Right renal cortex interstitium (tissue), 3 donors: ENCODE results near the gene DPYD. TPM values are rescaled to one million over a fixed set of nuclear protein-coding genes. Genes with fewer than 3 reads are reported as not detected.

Experiments used
- DNase-seq, 3 donors: peaks; one replicate each; pipeline ENCODE4 v3.0.0-alpha.2; 2013; ENCODE audit warnings: low read depth in 3 of 3, low spot score in 2 of 3
- polyA plus RNA-seq, 3 donors: library from polyadenylated mRNA; unstranded; fragments of 120-200 nt; gene quantifications; one replicate each; pipeline ENCODE4 v1.2.1, GENCODE V29; 2013; ENCODE audit not compliant: insufficient read length in 3 of 3

DPYD gene
- polyA plus RNA-seq, 3 donors = 13.8 to 14.9 (median 14.4) TPM

DNA sequence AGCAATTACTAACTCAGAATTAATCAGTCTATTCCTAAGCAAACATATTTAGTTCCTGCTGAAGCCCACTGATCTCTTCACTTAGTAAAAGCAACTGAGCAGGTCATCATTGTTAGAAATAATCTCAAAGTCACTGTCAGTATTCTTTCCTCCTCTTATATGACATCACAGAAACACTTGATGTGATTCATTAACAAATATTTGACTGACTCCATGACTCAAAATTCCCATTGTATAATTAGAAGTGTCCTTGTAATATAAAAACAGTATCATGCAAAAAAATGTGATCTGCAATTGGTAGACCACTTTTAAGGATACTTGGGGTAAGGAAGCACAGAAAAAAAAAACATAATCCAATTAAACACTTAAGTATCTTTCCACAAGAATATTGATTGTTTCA is 194.4 kb downstream of the DPYD start:
- no peak for DNase-seq

GRCh38 chr1:97721221-97721620 is 199.6 kb downstream of the DPYD start:
- no peak for DNase-seq

DNA sequence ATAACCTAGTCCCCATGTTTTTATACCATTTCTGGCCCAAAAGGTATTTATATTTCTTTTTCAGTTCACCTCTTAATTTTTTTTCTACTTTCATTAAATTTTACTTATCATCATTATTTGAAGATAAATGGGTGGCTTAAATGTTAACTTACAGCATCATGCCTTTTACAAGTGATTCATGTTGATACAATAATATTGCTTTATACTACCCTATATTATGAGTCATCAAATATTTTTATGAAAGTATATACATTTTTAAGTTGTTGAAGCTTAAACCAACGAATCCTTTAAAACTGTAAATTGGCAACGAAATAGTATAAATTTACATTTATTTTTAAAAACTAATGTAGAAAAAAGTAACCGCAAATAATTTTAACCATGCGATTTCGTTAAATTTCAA is 207.9 kb downstream of the DPYD start:
- DNase-seq = no peak

- DNase-seq = no peak
Measured at GRCh38 chr1:97711858-97712257, 209.0 kb downstream of the DPYD start.

DNA sequence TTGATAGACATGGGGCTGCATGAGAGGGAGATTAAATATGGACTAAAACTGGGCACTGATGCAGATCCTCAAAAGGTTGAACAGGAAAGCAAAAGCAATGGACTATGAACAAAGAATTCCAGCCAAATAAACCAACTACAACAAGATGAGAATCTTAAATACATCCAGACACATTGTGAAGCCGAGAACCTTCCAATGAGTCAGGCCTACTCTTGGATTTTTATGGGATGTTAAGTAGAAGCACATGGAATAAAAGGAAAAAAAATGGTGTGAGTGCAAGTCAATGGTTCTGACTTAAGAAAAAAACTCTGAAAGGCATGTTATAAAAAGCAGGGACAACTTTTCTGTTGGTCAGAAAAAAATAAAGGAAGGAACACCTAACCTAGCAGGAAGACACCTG is 227.2 kb downstream of the DPYD start:
- DNase-seq = no peak

DNA sequence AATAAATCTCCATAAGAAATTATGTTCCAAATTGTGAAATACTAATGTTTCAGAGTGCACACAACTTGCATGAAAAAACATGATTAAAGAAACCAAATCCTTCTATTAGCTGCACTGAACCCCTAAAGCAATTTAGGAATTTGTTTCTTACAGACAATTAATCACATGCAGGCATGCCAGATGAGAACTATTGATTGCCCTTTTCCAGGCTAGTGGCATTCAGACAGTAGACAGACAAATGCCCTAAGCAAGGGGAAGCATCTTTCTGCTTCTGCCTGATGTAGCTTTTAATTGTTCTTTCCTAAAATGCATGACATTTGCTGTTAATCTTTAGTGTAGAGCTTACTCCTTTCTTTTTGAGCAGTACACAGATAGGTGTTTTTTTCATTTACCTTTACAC is 229.5 kb downstream of the DPYD start:
- DNase-seq = no peak

DNA sequence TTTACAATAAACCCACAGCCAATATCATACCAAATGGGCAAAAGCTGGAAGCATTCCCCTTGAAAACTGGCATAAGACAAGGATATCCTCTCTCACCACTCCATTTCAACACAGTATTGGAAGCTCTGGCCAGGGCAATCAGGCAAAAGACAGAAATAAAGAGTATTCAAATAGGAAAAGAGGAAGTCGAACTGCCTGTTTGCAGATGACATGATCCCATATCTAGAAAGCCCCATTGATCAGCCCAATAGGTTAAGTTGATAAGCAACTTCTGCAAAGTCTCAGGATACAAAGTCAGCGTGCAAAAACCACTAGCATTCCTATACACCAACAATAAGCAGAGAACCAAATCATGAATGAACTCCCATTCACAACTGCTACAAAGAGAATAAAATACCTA is 235.5 kb downstream of the DPYD start:
- DNase-seq = no peak

GRCh38 chr1:97680894-97681293 is 239.9 kb downstream of the DPYD start:
- DNase-seq = no peak

DNA sequence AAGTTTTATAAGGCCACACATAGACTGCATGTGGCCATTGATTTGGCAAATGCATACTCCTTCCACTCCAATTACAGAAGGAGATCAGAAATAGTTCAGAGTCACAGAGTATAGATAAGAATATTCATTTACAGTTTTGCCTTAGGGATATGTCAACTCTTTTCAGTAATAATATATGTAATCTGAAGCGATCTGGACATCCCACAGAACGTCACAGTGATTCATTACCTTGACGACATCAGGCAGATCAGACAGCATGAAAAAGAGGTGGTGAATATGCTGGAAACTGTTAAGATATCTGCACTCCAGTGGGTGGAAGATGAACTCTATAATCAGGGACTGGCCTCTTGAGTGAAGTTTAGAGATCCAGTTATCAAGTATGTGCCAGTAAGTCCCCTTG is 240.4 kb downstream of the DPYD start:
- DNase-seq = no peak

GRCh38 chr1:97677702-97678101 is 243.1 kb downstream of the DPYD start:
- no peak for DNase-seq

DNA sequence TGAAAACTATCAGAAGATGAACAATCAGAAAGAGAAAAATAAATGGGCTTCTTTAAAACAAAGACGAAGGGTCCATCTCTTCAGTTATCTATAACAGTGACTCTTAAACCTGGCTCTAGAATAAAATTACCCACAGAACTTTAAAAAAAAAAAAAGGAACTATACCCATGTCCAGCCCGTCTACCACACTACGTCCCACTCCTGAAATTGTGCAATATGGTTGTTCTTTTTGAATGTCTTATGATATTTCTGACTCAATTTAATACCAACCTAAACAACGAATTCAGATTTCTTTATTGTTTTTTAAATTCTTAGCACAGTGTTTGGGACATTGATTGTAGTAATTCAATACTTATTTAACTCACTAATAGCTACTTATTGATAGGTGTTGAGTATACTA is 246.3 kb downstream of the DPYD start:
- no peak for DNase-seq

- no peak for DNase-seq
Measured at GRCh38 chr1:97668945-97669344, 251.9 kb downstream of the DPYD start.

- no peak for DNase-seq
Measured at GRCh38 chr1:97660431-97661105, 260.3 kb downstream of the DPYD start.

GRCh38 chr1:97654876-97655585 is 265.8 kb downstream of the DPYD start:
- DNase-seq = no peak

- no peak for DNase-seq
Measured at GRCh38 chr1:97651250-97651649, 269.6 kb downstream of the DPYD start.

GRCh38 chr1:97649591-97649990 is 271.2 kb downstream of the DPYD start:
- no peak for DNase-seq

GRCh38 chr1:97647776-97648175 is 273.1 kb downstream of the DPYD start:
- no peak for DNase-seq

GRCh38 chr1:97646071-97646470 is 274.8 kb downstream of the DPYD start:
- no peak for DNase-seq

GRCh38 chr1:97640677-97641076 is 280.2 kb downstream of the DPYD start:
- DNase-seq = no peak

DNA sequence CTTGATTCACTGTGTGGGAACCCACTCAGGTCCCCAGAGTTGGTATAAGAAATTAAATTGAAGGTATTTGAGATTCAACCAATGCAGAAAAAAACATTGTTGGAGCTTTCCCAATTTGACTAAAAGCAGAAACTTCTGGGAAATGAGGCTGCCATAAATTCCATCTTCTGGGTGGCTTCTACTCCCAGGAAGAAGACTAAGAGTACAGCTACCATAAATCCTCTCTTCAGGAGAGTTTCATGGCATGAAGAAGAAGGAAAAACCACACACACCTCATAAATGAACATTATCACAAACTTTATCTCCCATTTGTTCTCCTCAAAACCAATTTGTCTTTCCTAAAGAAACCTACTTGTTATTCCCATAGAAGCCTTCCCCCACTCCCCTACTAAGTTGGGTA is 283.9 kb downstream of the DPYD start:
- no peak for DNase-seq

- DNase-seq = no peak
Measured at GRCh38 chr1:97634758-97635157, 286.1 kb downstream of the DPYD start.

GRCh38 chr1:97632776-97633175 is 288.1 kb downstream of the DPYD start:
- DNase-seq = no peak

DNA sequence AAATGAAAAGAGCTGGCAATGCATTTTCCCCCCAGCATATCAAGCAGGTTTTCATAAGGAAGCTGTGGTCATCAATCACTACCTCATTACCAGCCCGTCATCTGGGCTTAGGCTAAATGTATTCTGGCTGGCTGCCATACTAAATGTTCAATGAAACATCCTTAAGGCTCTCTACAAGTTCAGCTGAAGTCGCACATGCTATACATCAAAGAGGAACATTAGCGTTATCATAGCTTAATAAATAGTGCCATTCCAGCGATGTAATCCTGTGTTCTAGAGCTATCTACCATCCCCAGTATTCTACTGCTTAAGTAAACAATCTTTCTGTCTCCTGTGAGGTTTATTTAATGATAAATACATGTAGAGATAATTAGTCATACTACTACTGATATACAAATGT is 288.8 kb downstream of the DPYD start:
- DNase-seq = no peak
